ENCODE data around the gene ATG101. TPM values are rescaled to one million over a fixed set of nuclear protein-coding genes. Genes with fewer than 3 reads are reported as not detected.

Gene ATG101
- total and polyA plus RNA-seq, 2 of the 13 experiments (the other 11 are each of a cell fraction or from before 2014, with no cell fraction given), result 58.2 to 67.7 TPM

DNA sequence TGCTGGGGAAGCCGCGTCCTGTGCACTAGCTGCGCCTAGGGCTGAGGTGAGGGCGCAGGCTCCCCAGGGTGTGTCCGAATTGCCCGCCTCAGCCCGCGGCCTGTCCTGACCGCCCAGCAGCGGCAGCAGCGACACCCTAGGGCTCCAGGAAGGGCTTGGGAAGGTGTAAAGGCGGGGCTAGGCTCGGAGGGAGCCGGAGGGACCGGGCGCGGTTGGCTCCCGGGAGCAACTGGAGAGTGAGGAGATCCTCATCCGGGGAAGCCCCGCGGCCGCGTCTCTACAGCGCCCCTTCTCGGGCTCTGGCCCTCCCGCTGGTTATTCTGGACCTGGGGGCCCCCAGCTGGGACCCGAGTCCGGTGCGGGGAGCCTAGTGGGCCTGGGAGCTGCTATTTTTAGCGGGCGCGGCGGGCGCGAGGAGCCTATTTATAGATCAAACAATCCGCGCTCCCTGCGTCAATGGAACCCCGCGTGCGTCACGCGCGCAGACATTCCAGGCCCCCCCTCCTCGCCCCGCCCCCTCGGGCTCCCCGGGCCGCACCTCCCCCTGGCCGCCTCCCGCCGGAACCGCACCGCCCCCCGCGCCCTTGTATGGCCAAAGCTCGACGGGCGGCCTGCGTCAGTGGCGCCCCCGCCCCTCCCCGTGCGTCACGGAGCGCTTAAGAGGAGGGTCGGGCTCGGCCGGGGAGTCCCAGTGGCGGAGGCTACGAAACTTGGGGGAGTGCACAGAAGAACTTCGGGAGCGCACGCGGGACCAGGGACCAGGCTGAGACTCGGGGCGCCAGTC, 18.8 kb upstream of the ATG101 start, which contains the start of gene NR4A1 (continued):
- TF ChIP-seq ZNF879 (CRISPR knock-in tag; IDR thresholded peaks at IDR 0.05) (no peak), ZNF570 (CRISPR knock-in tag; IDR thresholded peaks at IDR 0.05; ENCODE audit: borderline replicate concordance) (no peak), TOPORS (CRISPR knock-in tag; IDR thresholded peaks at IDR 0.05) (0 out of 2 replicates have a peak, but pooled peaks have one; percentile 43), ZNF317 (CRISPR knock-in tag; IDR thresholded peaks at IDR 0.05) (peak; percentile 36; the same call in 1 of the 2 replicates), HNF4G (IDR thresholded peaks at IDR 0.05; ENCODE audit: borderline replicate concordance, low read depth, low read length) (no peak), HNF4G (CRISPR knock-in tag; IDR thresholded peaks at IDR 0.05; ENCODE audit: borderline replicate concordance, low read depth) (no peak), ZBTB1 (CRISPR knock-in tag; IDR thresholded peaks at IDR 0.05; ENCODE audit: borderline replicate concordance) (no peak), ZNF543 (CRISPR knock-in tag; IDR thresholded peaks at IDR 0.05) (peak; percentile 61; the same call in 1 of the 2 replicates), HMGA1 (CRISPR knock-in tag; conservative IDR thresholded peaks at IDR 0.05) (no peak), MYNN (CRISPR knock-in tag; IDR thresholded peaks at IDR 0.05; ENCODE audit: low read depth) (no peak; the same call in 1 of the 2 replicates), ZNF441 (CRISPR knock-in tag; IDR thresholded peaks at IDR 0.05; ENCODE audit: borderline replicate concordance) (peak; percentile 45; the same call in 1 of the 2 replicates), ZNF709 (CRISPR knock-in tag; IDR thresholded peaks at IDR 0.05) (no peak), MAFG (CRISPR knock-in tag; IDR thresholded peaks at IDR 0.05) (no peak), KDM5A (IDR thresholded peaks at IDR 0.05; ENCODE audit: borderline replicate concordance, low read length) (no peak), HNRNPLL (IDR thresholded peaks at IDR 0.05; ENCODE audit: low read depth, low read length, poor library complexity, severe bottlenecking) (peak; percentile 85), MIER2 (CRISPR knock-in tag; IDR thresholded peaks at IDR 0.05) (0 out of 2 replicates have a peak, but pooled peaks have one; percentile 18), NAIF1 (CRISPR knock-in tag; IDR thresholded peaks at IDR 0.05; ENCODE audit: borderline replicate concordance) (peak; percentile 43; the same call in 1 of the 2 replicates), RARG (CRISPR knock-in tag; IDR thresholded peaks at IDR 0.05; ENCODE audit: low read depth) (0 out of 2 replicates have a peak, but pooled peaks have one; percentile 53), ZNF569 (CRISPR knock-in tag; IDR thresholded peaks at IDR 0.05; ENCODE audit: borderline replicate concordance) (no peak)
- TF ChIP-seq, protein P1, sequence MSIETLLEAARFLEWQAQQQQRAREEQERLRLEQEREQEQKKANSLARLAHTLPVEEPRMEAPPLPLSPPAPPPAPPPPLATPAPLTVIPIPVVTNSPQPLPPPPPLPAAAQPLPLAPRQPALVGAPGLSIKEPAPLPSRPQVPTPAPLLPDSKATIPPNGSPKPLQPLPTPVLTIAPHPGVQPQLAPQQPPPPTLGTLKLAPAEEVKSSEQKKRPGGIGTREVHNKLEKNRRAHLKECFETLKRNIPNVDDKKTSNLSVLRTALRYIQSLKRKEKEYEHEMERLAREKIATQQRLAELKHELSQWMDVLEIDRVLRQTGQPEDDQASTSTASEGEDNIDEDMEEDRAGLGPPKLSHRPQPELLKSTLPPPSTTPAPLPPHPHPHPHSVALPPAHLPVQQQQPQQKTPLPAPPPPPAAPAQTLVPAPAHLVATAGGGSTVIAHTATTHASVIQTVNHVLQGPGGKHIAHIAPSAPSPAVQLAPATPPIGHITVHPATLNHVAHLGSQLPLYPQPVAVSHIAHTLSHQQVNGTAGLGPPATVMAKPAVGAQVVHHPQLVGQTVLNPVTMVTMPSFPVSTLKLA (IDR thresholded peaks at IDR 0.05), result no peak
- TF ChIP-seq, protein P2, sequence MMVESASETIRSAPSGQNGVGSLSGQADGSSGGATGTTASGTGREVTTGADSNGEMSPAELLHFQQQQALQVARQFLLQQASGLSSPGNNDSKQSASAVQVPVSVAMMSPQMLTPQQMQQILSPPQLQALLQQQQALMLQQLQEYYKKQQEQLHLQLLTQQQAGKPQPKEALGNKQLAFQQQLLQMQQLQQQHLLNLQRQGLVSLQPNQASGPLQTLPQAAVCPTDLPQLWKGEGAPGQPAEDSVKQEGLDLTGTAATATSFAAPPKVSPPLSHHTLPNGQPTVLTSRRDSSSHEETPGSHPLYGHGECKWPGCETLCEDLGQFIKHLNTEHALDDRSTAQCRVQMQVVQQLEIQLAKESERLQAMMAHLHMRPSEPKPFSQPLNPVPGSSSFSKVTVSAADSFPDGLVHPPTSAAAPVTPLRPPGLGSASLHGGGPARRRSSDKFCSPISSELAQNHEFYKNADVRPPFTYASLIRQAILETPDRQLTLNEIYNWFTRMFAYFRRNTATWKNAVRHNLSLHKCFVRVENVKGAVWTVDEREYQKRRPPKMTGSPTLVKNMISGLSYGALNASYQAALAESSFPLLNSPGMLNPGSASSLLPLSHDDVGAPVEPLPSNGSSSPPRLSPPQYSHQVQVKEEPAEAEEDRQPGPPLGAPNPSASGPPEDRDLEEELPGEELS (CRISPR knock-in tag; IDR thresholded peaks at IDR 0.05), result no peak
- TF ChIP-seq, protein P3, sequence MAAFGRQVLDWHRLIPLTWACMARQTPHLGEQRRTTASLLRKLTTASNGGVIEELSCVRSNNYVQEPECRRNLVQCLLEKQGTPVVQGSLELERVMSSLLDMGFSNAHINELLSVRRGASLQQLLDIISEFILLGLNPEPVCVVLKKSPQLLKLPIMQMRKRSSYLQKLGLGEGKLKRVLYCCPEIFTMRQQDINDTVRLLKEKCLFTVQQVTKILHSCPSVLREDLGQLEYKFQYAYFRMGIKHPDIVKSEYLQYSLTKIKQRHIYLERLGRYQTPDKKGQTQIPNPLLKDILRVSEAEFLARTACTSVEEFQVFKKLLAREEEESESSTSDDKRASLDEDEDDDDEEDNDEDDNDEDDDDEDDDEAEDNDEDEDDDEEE (CRISPR knock-in tag; IDR thresholded peaks at IDR 0.05), result no peak
- TF ChIP-seq, protein P4, sequence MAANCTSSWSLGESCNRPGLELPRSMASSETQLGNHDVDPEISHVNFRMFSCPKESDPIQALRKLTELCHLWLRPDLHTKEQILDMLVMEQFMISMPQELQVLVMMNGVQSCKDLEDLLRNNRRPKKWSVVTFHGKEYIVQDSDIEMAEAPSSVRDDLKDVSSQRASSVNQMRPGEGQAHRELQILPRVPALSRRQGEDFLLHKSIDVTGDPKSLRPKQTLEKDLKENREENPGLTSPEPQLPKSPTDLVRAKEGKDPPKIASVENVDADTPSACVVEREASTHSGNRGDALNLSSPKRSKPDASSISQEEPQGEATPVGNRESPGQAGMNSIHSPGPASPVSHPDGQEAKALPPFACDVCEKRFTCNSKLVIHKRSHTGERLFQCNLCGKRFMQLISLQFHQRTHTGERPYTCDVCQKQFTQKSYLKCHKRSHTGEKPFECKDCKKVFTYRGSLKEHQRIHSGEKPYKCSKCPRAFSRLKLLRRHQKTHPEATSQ (CRISPR knock-in tag; IDR thresholded peaks at IDR 0.05; ENCODE audit: borderline replicate concordance), result no peak

All from HepG2 (cell line).